HG03565 (cell line): ENCODE data around the gene C2orf81.
"Not testable (repeated sequence)": the region's sequence is repeated elsewhere in the genome, so short reads cannot be mapped to it uniquely, and the experiment has no call there.

ENCODE experiments used
- ATAC-seq: cut with Tn5 transposase; IDR thresholded peaks from one replicate; pipeline ENCODE4 v1.9.1; 2021; ENCODE audit warnings: mild to moderate bottlenecking, moderate library complexity; ENCODE audit not compliant: unreplicated experiment

The C2orf81 gene

DNA sequence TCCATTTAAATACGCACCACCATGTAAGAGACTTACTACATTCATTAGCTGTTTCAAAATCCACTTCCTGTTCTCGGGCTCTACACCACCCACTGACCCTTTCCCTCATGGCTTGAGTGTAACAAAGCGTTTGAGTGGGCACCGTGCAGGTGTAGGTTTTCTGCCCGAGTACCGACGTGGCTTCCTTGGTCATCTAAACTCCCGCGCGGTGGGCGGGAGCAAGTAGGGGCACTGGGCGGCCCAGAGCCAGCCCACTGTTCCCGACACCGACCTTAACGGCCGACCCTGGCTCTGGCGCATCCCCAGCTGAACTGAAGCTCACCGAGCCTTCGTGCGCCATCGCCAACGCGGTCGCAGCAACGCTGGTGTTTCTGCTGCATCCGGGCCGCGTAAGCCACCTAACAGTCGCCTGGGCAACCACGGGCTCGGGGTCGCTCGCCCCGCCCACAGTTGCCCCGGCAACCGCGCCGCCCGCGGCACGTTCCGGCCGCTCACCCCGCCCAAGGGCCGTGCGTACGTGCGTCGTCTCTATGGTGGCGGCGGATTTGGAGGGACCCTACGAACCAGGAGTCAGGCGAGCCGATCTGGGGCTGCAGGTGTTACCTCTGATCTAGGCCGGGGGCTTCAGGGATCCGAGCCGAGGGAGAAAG, at the start of gene C2orf81, which contains the start of gene WDR54:
Gene C2orf81 (minus strand): TSS at position 399 of the 650 bp plus-strand sequence. CDS start 59 bp downstream, at position 340.
Gene WDR54 (plus strand): TSS at position 510 of the 650 bp plus-strand sequence. CDS start 424 bp downstream, outside the sequence.
- ATAC-seq: peak; percentile 92

DNA sequence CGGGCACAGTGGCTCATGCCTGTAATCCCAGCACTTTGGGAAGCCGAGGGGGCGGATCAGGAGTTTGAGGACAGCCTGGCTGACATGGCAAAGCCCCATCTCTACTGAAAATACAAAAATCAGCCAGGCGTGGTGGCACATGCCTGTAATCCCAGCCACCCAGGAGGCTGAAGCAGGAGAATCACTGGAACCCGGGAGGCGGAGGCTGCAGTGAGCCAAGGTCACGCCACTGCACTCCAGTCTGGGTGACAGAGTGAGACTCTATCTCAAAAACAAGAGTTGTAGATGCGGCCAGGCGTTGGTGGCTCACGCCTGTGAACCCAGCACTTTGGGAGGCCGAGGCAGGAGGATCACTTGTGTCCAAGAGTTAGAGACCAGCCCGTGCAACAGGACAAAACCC, 49.3 kb upstream of the C2orf81 start:
- not testable (repeated sequence) for ATAC-seq

DNA sequence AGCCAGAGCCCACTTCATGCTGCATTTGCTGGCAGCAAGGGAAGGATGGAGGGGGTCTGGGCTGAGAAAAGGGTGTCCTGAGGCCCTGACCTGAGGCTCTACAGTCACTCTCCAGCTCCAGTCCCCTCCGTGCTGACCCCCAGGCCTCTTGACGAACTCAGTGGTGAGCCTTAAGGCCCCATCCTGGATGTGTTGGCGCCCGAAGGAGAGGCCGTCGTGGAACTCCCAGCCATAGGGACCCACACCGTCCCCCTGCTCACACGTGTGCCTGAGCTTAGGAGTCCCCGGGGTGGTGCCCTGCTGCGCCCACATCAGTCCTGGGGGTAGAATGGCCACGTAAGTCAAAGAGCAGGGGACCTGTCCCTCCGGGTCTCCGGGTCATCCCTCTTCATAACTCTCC, 43.0 kb upstream of the C2orf81 start:
- no peak for ATAC-seq

DNA sequence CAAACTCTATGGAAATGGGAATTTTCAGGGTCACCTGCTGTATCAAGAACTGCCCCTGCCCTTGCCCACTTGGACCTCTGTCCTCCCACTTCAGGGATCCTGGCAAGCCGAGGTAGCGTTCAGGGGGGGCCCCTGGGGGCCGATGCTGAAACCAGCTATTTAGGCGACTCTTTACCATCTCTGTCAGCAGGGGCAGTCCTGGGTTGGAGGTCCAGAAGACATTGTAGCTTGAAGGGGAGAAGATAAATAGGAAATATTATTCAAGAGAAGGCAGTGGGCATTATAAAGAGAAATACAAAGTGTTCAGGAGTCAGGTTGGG, 41.3 kb upstream of the C2orf81 start:
- no peak for ATAC-seq

DNA sequence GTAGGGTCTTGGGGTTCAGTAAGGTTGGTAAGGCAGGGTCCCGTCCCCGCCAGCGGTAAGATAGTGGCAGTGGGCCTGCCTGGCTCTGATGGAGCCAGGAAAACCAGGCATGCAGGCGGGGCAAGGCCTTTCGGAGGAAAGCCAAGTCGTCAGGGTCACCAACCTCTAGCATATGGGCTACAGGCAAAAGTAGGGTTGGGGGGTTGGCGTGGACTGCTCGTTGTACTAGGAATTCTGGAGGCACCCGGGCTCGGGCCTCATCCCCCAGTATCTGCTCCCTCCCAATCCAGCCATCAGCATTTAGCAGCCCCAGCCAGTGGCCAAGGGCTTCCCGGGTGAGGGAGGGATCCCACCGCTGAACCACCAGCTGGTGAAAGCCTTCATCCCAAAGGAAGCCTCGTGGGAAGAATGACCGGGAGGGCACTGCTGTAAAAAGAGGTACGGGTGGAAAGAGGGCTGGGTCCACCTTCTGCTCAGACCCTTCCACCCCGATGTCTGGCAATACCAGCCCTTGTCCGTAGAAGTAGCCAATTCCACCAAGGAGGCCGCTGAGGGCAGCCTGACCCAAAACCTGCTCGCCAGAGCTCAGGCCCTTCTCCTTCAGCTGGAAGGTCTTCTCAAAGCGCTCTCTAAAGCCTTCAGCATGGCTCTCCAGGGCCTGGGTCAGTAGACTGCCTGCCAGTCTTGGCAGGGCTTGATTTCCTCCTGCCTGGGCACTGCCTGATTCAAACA, 40.8 kb upstream of the C2orf81 start:
- ATAC-seq: no peak

DNA sequence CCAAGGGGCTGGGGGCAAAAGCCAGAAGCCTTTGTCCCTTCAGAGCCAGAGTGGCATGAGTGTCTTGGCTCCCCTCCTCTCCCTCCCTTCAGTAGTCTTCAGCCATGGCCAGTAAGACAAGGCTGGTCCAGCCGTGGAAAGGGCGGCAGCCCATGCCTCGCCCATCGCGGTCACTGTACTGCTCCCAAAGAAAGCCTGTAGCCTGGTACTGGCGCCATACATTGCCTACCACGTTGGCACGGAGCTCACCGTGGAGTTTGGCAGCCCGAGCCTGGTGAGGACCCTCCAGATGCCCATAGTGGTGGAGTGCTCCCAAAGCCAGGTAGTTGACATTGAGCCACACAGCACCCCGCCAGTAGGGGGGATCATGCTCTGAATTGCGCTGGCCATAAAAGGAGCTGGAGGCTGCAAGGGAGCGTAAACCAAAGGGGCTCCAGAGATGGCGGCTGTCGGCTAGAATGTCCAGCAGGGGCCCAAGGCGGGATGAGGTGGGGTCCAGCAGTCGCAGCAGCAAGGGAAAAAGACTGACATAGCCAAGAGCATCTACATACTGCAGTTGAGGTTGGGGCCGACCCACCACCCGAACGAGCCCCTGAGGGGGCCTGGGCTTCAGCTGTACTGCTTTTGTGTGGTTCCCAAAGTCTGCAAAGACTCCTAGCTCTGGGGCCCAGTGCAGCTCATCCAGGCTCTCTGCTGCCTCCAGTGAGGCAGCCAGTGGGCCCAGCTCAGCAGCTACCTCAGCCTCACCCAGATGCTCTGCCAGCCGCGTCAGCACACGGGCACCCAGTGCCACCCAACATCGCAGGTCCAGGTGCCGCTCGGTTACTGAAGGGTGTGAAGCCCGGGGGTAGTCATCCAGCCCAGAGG, 40.0 kb upstream of the C2orf81 start:
- no peak for ATAC-seq

DNA sequence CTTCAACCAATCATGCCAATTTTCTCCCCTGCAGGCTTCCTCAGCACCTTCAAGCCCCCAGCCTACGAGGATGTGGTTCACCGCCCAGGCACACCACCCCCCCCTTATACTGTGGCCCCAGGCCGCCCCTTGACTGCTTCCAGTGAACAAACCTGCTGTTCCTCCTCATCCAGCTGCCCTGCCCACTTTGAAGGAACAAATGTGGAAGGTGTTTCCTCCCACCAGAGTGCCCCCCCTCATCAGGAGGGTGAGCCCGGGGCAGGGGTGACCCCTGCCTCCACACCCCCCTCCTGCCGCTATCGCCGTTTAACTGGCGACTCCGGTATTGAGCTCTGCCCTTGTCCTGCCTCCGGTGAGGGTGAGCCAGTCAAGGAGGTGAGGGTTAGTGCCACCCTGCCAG, 38.8 kb upstream of the C2orf81 start:
- ATAC-seq: not testable (repeated sequence)

DNA sequence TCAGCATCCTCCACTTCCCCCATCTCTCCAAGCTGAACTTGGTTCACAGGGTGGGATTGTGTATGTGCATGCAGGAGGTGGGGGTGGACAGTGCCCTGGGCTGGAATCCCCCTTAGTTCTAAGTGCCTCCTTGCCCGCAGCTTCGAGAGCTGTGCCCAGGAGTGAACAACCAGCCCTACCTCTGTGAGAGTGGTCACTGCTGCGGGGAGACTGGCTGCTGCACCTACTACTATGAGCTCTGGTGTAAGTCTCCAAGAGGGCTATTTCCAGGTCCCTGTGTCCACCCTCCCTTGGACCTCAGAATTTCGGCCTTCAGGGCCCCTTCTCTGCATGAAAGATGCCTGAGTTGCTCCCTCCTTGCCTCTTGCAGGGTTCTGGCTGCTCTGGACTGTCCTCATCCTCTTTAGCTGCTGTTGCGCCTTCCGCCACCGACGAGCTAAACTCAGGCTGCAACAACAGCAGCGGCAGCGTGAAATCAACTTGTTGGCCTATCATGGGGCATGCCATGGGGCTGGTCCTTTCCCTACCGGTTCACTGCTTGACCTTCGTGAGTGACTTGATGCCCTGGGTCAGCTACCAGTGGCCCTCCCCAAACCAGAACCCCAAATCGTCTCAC, 38.2 kb upstream of the C2orf81 start:
- not testable (repeated sequence) for ATAC-seq

DNA sequence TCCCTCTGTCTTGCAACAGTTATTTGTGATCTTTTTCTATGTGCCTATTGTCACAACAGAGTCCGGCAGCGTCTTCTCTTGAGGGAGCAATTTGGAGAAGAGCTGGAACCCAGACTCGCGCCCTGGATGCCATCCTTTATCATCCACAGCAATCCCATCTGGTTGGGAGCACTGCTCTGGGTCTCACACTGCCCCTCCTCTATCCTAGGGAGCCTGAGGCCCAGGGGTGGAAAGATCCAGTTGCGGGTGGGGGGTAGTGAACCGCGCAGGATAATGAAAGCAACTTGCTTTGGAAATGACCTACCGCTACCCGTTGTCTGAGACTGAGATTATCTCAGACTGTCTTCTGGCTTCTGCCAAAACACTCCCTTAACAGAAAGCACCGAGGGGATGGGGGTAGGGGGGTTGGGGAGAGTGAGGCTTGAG, 37.5 kb upstream of the C2orf81 start:
- no peak for ATAC-seq

DNA sequence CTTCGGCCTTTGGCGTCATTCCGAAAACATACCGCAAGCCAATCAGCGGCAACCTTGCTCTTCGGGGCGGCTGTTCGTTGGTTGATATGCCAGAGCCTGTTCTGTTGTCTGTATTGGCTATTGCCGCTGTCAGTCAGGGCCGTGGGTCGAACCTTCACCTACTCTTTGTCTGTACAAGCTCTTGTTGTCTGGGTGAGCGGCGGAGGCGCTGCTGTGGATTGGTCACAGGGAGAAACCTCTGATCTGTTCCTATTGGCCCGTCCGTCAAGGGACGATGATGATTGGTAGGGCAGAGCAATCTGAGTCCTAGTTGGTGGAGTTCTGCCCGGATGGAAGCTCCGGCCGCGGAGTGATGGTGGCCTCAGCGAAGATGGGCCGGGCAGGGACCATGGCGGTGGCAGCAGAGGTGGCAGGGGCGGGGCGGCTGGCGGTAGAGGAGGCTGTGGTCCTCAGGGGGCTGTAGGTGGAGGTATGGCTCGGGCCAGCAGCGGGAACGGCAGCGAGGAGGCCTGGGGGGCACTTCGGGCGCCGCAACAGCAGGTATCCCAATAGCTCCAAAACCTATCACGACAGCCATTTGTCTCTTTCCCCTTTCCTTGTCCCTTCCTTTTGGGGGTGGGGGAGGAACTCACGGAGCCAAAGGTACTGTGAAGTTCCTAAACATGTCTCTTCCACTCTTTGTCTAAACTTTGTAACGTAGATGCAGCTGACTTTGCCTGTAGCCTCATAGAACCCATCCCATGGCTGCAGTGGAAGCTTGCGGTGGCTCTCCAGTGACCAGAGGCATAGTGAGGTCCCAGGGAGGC, 36.9 kb upstream of the C2orf81 start, which contains the start of gene WBP1:
Gene WBP1 (plus strand): TSS at position 307 of the 806 bp plus-strand sequence. CDS start 165 bp downstream, at position 472.
- ATAC-seq: peak; percentile 75

DNA sequence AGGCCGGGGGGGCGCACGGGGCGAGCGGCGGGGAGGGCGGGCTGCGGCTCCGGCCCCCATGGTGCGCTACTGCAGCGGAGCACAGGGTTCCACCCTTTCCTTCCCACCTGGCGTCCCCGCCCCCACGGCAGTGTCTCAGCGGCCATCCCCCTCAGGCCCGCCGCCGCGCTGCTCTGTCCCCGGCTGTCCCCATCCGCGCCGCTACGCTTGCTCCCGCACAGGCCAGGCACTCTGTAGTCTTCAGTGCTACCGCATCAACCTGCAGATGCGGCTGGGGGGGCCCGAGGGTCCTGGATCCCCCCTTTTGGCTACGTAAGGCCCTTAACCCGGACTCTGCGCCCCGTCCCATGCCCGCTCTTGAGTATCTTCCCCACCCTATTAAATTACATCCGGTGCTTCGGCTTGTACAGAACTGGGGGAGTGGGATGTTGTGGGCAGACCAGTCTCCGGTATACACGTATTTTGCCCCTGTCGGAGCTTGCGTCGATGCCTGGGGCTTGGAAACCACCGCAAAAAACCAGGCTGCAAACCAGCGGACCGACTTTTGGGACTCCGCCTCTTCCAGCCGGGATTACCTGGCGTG, 36.2 kb upstream of the C2orf81 start:
- ATAC-seq: peak; percentile 15

DNA sequence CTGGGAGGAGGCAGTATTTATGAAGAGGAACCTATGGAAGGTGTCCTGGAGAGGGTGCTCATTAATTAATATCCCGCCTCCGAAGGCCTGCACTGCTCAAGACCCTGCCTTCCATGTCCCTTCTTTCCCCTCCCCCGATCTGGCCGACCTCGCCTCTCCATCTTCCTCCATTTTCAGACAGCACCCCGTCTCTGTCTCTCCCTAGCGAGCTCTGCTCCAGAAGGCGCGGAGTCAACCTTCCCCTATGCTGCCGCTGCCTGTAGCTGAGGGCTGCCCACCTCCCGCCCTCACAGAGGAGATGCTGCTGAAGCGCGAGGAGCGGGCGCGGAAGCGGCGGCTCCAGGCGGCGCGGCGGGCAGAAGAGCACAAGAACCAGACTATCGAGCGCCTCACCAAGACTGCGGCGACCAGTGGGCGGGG, 35.7 kb upstream of the C2orf81 start:
- no peak for ATAC-seq

DNA sequence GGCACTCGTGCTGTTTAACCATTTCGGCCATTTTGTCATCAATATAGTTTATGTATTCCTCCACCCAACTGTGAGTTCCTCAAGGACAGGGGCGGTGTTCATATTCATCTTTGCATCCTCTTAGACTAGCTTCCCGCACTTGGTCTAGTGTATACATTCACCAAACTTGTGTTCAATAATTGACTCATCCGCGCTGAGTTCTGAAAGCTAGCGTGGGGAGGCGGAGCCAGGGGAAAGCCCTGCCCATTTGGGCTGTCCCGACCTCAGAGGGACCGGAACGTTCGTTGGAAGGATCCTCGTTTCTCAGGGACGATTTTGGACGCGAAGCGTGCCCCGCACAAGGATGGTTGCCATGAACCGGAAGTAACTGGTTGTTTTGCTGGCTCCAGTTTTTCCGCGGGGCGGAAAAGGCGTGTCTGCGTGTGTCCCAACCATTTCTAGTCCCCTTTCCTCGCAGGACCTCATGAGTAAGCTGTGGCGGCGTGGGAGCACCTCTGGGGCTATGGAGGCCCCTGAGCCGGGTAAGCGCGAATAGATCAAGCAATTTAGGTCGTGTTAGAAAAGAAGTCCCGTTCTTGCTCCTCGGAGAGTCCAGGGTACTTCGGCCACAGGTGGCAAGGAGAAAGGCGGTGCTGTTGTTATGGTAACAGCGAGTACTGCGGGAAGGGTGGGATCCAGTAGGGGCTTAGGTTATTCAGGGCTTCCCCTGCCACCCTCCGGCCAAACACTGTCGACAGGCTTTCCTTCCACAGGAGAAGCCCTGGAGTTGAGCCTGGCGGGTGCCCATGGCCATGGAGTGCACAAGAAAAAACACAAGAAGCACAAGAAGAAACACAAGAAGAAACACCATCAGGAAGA, 33.5 kb upstream of the C2orf81 start, which contains the start of gene INO80B:
Gene INO80B (plus strand): TSS at position 434 of the 858 bp plus-strand sequence. CDS start 30 bp downstream, at position 464.
- ATAC-seq: peak; percentile 53

DNA sequence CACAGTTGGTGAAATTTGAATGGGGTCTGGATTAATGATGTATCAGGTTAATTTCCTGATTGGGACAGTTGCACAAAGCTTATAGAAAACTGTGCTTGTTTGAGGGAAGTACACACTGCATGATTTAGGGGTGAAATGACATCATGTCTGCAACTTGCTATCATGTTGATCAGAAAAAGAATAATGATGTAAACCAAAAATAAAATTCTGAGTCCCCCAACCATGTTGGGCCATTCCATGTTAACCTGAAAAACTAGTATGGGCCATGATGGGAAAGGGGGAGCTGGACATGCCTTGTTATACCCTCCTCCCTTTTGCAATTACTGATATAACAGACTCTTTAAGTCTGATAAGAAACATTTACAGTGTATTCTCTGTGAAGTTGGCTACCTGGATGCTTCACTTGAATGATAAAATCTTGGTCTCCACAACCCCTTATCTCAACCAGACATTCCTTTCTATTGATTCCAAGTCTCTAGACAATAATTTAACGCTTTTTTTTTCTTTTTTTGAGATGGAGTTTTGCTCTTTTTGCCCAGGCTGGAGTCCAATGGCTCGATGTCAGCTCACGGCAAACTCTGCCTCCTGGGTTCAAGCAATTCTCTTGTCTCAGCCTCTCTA, 29.3 kb upstream of the C2orf81 start:
- no peak for ATAC-seq

DNA sequence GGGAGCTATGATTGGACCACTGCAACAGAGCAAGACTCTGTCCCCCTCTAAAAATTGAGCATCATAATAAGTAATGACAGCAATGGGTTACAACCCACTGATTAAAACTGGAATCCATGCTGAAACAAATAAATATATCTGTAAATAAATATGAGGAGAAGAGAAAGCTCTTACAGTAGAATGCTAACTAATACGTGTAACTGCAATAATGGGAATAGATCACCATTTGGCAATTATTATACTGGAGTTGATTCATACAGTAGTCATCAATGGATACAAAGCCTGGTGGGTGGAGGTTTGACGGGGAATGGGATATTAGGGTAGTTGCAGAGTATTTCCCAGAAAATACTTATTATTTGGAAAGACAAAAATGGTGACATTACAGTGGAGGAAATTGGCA, 27.4 kb upstream of the C2orf81 start:
- no peak for ATAC-seq

DNA sequence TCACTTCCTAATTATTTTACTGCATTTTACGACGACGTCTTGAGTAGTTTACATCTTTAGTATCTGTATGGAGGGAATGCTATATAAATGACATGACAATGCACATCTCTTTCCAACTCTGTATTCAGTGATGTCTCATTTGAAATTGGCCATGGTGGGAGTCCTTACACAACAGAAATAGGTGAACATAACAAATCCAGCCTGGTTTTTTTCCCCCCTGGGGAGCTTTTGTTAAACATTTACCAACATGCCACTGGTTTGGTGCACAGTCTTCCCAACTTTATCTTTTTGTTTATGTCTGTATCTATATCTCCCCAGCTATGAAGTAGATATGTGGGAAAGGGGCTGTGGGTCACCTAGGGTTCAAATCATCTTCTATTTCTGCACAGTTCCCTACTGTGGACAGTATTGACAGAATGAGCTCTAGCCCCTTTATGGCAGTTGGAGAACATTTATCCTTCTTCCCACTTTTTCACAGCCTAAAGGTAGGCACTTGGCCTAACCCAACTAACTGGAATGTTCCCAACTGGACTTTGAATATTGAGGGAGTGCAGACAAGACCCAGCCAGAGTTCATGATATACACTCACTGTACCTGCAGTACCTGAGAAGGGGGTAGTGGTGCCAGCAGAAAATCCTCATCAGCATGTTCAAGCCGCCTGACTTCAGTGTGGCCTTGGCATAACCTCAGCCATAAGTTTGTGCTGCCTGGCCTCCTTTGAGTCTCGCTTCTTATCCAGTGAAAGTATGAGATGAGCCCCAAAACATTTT, 26.0 kb upstream of the C2orf81 start:
- no peak for ATAC-seq
